ENCODE results near the gene NOP58.

GRCh38 chr2:202335791-202336467 is 70.4 kb downstream of the NOP58 start:
- TF ChIP-seq CTCF (IDR thresholded peaks at IDR 0.05) (no peak), EZH2 (IDR thresholded peaks at IDR 0.05; ENCODE audit: borderline replicate concordance, insufficient read depth, low read depth, low read length, poor library complexity, severe bottlenecking) (no peak)

Measured in B cell (primary cell).